Breast epithelium (tissue), 4 donors: ENCODE data around the gene ZNF491. TPM values are rescaled to one million over a fixed set of nuclear protein-coding genes. Genes with fewer than 3 reads are reported as not detected.
A peak's percentile ranks its signal among the peaks of the same experiment; 100 is the strongest.

ENCODE experiments used
- DNase-seq, 2 donors: peaks; one replicate each; pipeline ENCODE4 v3.0.0-alpha.2; 2019; ENCODE audit warnings: low spot score in 2 of 2
- H3K27ac ChIP-seq, 2 donors: fragments of 200-600 bp; sonication (generic) in 1 of 2; one replicate each; pipeline ENCODE4 v1.5.1; 2016 to 2019; ENCODE audit warnings: mild to moderate bottlenecking in 1 of 2
- H3K27me3 ChIP-seq, 2 donors: fragments of 200-600 bp; sonication (generic) in 1 of 2; one replicate each; pipeline versions ENCODE4 v1.5.1 to v1.6.0; 2017 to 2019; ENCODE audit warnings: control low read depth in 1 of 2, mild to moderate bottlenecking in 1 of 2
- H3K36me3 ChIP-seq: fragments of 200-600 bp; one replicate; pipeline ENCODE4 v1.5.1; 2019
- H3K4me1 ChIP-seq, 2 donors: fragments of 200-600 bp; sonication (generic); one replicate each; pipeline ENCODE4 v1.5.1; 2016 to 2019; ENCODE audit warnings: control low read depth in 1 of 2
- H3K4me3 ChIP-seq, 3 donors: fragments of 200-600 bp; sonication (generic); 1 replicate in 2 of 3; 2 replicates in 1 of 3; pipeline ENCODE4 v1.5.1; 2016 to 2019; ENCODE audit warnings: mild to moderate bottlenecking in 3 of 3, moderate library complexity in 2 of 3
- H3K9me3 ChIP-seq, 2 donors: fragments of 200-600 bp; sonication (generic) in 1 of 2; one replicate each; pipeline ENCODE4 v1.5.1; 2016 to 2019; ENCODE audit warnings: control low read depth in 1 of 2
- POLR2A ChIP-seq: fragments of 450-650 bp; IDR thresholded peaks from one replicate; pipeline ENCODE4 v1.6.1; 2016; ENCODE audit warnings: antibody characterized with exemption, mild to moderate bottlenecking, moderate library complexity
- POLR2AphosphoS5 ChIP-seq, 3 donors: sonication (generic); formaldehyde crosslinking; IDR thresholded peaks; one replicate each; pipeline ENCODE4 v1.6.1; 2017; ENCODE audit warnings: antibody characterized with exemption in 3 of 3
- intact Hi-C: fragments of 100-400 bp; cut with DNase I; formaldehyde crosslinking; loops from one replicate; pipeline ENCODE4 v1.15.1; 2023; ENCODE audit warnings: low total_unique reads
- total RNA-seq, 3 donors: library from RNA; depleted of rRNA; stranded (reverse); fragments of >200 nt; gene quantifications; one replicate each; pipeline ENCODE4 v1.1.0, GENCODE V29; 2016
- TF ChIP-seq, protein P1 (sequence below), 3 donors: fragments of 450-650 bp; IDR thresholded peaks; one replicate each; pipeline ENCODE4 v1.5.1; 2016 to 2017; ENCODE audit warnings: antibody characterized with exemption in 3 of 3, mild to moderate bottlenecking in 3 of 3, moderate library complexity in 3 of 3

ZNF491 gene
- total RNA-seq, 3 donors from 2014 or later = 1.6 to 3.9 (median 3.2) TPM

DNA sequence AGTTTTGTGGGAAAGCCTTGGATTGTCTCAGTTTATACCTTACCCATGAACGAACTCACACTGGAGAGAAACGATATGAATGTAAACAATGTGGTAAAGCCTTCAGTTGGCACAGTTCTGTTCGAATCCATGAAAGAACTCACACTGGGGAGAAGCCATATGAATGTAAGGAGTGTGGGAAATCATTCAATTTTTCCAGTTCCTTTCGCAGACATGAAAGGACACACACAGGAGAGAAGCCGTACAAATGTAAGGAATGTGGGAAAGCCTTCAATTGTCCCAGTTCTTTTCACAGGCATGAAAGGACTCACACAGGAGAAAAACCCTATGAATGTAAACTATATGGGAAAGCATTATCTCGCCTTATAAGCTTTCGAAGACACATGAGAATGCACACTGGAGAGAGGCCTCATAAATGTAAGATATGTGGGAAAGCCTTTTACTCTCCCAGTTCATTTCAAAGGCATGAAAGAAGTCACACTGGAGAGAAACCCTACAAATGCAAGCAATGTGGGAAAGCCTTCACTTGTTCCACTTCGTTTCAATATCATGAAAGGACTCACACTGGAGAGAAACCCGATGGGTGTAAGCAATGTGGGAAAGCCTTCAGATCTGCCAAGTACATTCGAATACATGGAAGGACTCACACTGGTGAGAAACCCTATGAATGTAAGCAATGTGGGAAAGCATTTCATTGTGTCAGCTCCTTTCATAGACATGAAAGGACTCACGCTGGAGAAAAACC, 8.2 kb downstream of the ZNF491 start:
- H3K4me3 ChIP-seq = no peak overlapping the region
- H3K9me3 ChIP-seq = peaks cover 19 to 26% of the 10 kb centered on the region in 2 donors
- H3K4me1 ChIP-seq = no peaks in the 10 kb centered on the region
- intact Hi-C loops = no loop called here
- no peaks in the 10 kb centered on the region for H3K36me3 ChIP-seq
- DNase-seq = no peak
- TF ChIP-seq POLR2AphosphoS5 (IDR thresholded peaks at IDR 0.05) (no peak), POLR2A (no peak)
- TF ChIP-seq, protein P1, sequence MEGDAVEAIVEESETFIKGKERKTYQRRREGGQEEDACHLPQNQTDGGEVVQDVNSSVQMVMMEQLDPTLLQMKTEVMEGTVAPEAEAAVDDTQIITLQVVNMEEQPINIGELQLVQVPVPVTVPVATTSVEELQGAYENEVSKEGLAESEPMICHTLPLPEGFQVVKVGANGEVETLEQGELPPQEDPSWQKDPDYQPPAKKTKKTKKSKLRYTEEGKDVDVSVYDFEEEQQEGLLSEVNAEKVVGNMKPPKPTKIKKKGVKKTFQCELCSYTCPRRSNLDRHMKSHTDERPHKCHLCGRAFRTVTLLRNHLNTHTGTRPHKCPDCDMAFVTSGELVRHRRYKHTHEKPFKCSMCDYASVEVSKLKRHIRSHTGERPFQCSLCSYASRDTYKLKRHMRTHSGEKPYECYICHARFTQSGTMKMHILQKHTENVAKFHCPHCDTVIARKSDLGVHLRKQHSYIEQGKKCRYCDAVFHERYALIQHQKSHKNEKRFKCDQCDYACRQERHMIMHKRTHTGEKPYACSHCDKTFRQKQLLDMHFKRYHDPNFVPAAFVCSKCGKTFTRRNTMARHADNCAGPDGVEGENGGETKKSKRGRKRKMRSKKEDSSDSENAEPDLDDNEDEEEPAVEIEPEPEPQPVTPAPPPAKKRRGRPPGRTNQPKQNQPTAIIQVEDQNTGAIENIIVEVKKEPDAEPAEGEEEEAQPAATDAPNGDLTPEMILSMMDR (IDR thresholded peaks at IDR 0.05) = no peak
- no peaks in the 10 kb centered on the region for H3K27me3 ChIP-seq
- no peak overlapping the region for H3K27ac ChIP-seq

DNA sequence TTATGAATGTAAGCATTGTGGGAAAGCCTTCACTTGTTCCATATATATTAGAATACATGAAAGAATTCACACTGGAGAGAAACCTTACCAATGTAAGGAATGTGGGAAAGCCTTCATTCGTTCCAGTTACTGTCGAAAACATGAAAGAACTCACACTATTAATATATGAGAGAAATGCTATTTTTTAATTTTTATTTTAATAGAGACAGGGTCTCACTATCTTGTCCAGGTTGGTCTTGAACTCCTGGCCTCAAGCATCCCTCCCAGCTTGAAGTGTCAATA, 8.7 kb downstream of the ZNF491 start:
- H3K27ac ChIP-seq = no peak overlapping the region
- no peak for DNase-seq
- no peaks in the 10 kb centered on the region for H3K4me1 ChIP-seq
- no peak overlapping the region for H3K4me3 ChIP-seq
- no peak for TF ChIP-seq POLR2A
- TF ChIP-seq, protein P1 (IDR thresholded peaks at IDR 0.05) = no peak
- TF ChIP-seq POLR2AphosphoS5 (IDR thresholded peaks at IDR 0.05) = no peak
- H3K36me3 ChIP-seq = no peaks in the 10 kb centered on the region
- intact Hi-C loops = no loop called here
- H3K9me3 ChIP-seq = peaks cover 19 to 26% of the 10 kb centered on the region in 2 donors
- H3K27me3 ChIP-seq = no peaks in the 10 kb centered on the region

DNA sequence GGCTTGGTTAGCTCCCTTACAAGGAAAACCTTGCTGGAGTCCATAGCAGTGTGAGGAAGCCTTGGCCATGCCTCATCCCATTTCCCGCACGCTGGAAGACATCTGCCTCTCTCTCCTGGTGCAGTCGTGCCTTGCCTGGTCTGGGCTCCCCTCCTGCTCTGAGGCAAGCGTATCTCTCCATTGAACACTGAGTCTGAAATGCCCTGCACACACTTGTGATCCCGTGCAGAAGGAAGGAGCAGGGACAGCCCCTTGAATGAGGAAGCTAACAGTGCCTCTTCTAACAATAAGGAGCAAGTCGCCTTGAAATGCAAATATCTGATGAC, 15.3 kb downstream of the ZNF491 start:
- TF ChIP-seq POLR2A = no peak
- no peak for TF ChIP-seq POLR2AphosphoS5 (IDR thresholded peaks at IDR 0.05)
- TF ChIP-seq, protein P1 (IDR thresholded peaks at IDR 0.05) = no peak
- H3K36me3 ChIP-seq = no peaks in the 10 kb centered on the region
- H3K4me1 ChIP-seq = no peaks in the 10 kb centered on the region
- H3K4me3 ChIP-seq = peak overlapping the region; percentile 66 to 91 (median 84)
- no peak for DNase-seq
- peak overlapping the region in 1 of 2 donors; percentile 98 for H3K27ac ChIP-seq
- H3K27me3 ChIP-seq = no peaks in the 10 kb centered on the region
- intact Hi-C loops = no loop called here
- peaks cover 0 to under 1% of the 10 kb centered on the region in 2 donors for H3K9me3 ChIP-seq

DNA sequence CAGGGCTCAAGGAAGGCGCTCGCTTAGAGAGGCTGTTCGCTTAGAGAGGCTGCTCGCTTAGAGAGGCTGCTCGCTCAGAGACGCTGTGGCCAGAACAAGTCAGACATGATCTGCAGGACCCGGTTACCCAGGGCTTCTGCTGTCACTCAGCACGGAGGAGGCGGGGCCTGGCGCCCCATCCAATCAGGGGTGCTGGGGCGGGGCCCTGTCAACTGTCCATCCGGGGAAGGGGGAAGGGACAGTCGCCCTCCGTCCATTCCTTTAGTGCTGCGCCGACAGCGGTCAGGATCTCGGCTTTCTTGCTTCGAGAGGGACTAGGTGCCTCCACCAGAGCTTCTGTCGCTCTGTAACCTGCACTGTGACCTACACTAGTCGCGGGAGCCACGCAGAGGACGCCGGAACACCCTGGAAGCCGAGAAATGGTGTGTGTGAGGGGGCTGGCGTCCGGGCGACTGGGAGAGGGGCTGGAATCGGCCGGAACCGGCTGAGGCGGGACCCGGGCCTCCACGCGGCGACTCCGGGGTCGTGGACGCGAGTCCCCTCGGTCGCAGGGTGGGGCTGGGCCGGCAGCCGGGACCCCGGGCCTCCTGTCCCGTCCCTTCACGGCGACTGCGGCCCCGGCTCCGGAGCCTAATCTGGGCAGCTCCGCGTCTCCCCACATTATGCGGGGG, 15.8 kb downstream of the ZNF491 start, which contains the start of gene ZNF440:
ZNF440 (plus strand) TSS at position 245 of the 671 bp plus-strand sequence; CDS start at position 420, 175 bp downstream.
- intact Hi-C loops = no loop called here
- TF ChIP-seq POLR2AphosphoS5 (IDR thresholded peaks at IDR 0.05) = peak; percentile 74 to 93 (median 85)
- TF ChIP-seq, protein P1 (IDR thresholded peaks at IDR 0.05) = no peak
- peak; percentile 85 for TF ChIP-seq POLR2A
- Histone ChIP-seq H3K27me3 (no peaks in the 10 kb centered on the region), H3K4me1 (no peaks in the 10 kb centered on the region), H3K4me3 (peak within 1 kb of the TSS; percentile 66 to 91 (median 84)), H3K9me3 (no peaks in the 10 kb centered on the region), H3K36me3 (no peaks in the 10 kb centered on the region), H3K27ac (peak within 1 kb of the TSS; percentile 92 to 98)
- peak; percentile 96 to 97 for DNase-seq

DNA sequence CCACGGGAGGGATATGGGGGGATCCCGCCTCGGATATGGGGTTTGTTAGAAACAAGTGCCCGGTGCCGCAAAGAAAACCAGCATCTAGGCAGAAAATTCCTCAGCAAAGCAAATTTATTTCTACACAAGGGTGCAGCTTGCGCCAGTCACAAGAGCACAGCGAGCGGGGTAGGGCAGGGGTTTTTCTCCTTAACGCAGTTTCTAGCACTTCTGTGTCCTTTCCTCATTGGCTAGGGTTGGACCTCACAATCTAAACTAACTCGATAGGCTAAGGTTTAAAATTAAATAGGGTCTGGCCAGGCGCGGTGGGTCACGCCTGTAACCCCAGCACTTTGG, 16.3 kb downstream of the ZNF491 start:
- H3K4me3 ChIP-seq = peak overlapping the region; percentile 66 to 91 (median 84)
- no peaks in the 10 kb centered on the region for H3K27me3 ChIP-seq
- TF ChIP-seq, protein P1 (IDR thresholded peaks at IDR 0.05) = no peak
- TF ChIP-seq POLR2AphosphoS5 (IDR thresholded peaks at IDR 0.05) = no peak
- no peak for DNase-seq
- H3K36me3 ChIP-seq = no peaks in the 10 kb centered on the region
- no peaks in the 10 kb centered on the region for H3K4me1 ChIP-seq
- intact Hi-C loops = no loop called here
- no peaks in the 10 kb centered on the region for H3K9me3 ChIP-seq
- peak overlapping the region; percentile 92 to 98 for H3K27ac ChIP-seq
